C4-2B (cell line): ENCODE data around the gene YIF1A.

Experiments
- H3K27ac ChIP-seq: fragments of 450-650 bp; 2 replicates; pipeline ENCODE4 v1.5.1; 2017
- ZFX ChIP-seq: fragments of 450-650 bp; IDR thresholded peaks from 2 replicates; pipeline ENCODE4 v1.6.1; 2017
- TF ChIP-seq, protein P1 (sequence below): fragments of 450-650 bp; conservative IDR thresholded peaks from 2 replicates; pipeline ENCODE4 v1.5.1; 2017; ENCODE audit warnings: mild to moderate bottlenecking

YIF1A gene

DNA sequence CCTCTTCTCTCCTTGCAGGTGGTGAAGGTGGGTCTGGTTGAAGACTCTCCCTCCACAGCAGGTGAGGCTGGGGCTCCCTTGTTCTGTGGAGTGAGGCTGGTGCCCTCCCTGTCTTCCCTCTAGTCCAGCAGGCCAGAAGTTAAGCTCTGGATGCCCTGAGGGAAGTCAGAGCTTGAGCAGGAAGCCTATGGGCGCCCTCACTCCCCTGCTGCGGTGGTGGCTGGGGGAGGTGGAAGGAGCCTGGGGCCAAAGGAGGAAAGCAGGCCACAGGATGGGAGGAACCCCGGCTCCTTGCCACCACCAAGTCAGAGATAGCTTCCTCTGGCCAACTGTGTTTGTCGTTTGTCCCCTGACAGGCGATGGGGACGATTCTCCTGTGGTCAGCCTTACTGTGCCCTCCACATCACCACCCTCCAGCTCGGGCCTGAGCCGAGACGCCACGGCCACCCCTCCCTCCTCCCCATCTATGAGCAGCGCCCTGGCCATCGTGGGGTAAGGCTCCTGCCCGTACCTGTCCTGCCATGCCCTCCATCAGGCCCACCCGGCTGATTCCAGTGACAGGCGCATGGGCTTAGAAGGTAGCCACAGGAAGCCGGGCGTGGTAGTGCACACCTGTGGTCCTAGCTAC lies 50.0 kb downstream of the YIF1A start:
- no peak for TF ChIP-seq ZFX
- TF ChIP-seq, protein P1, sequence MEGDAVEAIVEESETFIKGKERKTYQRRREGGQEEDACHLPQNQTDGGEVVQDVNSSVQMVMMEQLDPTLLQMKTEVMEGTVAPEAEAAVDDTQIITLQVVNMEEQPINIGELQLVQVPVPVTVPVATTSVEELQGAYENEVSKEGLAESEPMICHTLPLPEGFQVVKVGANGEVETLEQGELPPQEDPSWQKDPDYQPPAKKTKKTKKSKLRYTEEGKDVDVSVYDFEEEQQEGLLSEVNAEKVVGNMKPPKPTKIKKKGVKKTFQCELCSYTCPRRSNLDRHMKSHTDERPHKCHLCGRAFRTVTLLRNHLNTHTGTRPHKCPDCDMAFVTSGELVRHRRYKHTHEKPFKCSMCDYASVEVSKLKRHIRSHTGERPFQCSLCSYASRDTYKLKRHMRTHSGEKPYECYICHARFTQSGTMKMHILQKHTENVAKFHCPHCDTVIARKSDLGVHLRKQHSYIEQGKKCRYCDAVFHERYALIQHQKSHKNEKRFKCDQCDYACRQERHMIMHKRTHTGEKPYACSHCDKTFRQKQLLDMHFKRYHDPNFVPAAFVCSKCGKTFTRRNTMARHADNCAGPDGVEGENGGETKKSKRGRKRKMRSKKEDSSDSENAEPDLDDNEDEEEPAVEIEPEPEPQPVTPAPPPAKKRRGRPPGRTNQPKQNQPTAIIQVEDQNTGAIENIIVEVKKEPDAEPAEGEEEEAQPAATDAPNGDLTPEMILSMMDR: no peak
- H3K27ac ChIP-seq: no peak overlapping the region

DNA sequence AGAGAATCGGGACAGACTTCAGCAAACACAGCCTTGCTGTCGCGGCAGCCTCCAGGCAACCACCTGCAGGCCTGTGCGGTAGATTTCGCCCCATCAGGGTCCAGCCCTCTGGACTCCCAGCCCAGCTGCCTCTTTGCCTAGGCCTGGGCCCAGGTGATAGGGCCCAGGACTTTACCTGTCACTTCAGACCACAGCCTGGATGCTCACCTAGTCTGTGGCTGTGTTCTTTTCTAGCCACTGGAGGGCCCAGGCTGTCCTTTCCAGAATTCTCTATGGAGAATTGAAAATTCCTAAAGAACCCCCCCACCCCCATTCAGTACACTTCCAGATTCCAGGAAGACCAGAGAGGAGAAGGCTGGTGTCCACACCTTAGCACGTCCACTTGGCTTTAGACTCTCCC lies 51.1 kb downstream of the YIF1A start:
- H3K27ac ChIP-seq: no peak overlapping the region
- TF ChIP-seq ZFX: no peak
- TF ChIP-seq, protein P1: no peak

DNA sequence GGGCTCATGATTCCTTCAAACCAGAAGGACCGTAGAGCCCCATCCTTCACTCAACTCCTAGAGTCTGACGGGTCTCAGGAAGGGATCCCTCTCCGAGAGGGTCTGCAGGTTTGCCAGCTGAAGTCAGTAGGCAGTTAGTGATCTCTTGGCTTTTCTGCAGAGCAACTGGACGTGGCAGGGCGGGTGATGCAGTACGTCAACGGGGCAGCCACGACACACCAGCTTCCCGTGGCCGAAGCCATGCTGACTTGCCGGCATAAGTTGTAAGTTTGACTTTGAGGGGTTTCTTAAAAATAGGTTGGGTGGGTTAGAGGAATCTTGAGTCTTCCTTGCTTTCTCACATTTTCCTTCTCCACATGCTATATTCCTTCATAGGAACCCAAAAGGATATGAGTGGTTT lies 53.8 kb downstream of the YIF1A start:
- no peak overlapping the region for H3K27ac ChIP-seq
- TF ChIP-seq ZFX: no peak
- TF ChIP-seq, protein P1: no peak
